ENCODE results near the gene TPR.
"Not testable (repeated sequence)": the region's sequence is repeated elsewhere in the genome, so short reads cannot be mapped to it uniquely, and the experiment has no call there.

Gene TPR

GRCh38 chr1:186391841-186392240, 16.8 kb upstream of the TPR start:
- Histone ChIP-seq H3K36me3 (peaks cover 73% of the 10 kb centered on the region), H3K4me1 (ENCODE audit: control insufficient read depth in 1 of 2, insufficient read depth in 1 of 2, low read depth in 1 of 2, low read length in 1 of 2) (no peaks in the 10 kb centered on the region), H3K27me3 (no peaks in the 10 kb centered on the region), H3K4me3 (ENCODE audit: low read depth in 1 of 2, low read length in 1 of 2) (no peak overlapping the region), H3K27ac (no peak overlapping the region), H3K9me3 (no peaks in the 10 kb centered on the region)
- TF ChIP-seq CTCF (IDR thresholded peaks at IDR 0.05) = no peak

DNA sequence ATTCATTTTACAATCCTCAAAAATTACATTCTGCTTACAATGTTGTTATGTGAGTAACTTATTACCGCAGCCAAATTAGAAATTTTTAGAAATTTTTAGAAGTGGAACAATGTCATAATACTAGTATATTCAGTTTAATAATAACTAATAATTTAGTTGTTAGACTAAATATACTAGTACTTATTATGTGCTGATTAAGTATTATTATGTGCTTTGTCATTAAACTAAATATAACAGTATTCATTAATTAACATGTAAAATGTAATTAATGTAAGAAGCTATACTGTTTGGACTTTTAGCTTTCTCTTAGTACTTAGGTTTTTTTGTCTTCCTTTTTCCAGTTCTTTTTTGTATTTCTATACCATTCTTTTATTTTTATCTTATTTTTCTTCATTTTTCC, 15.9 kb upstream of the TPR start:
- no peak overlapping the region for H3K27ac ChIP-seq
- H3K36me3 ChIP-seq = peaks cover 70% of the 10 kb centered on the region
- H3K27me3 ChIP-seq = no peaks in the 10 kb centered on the region
- H3K4me1 ChIP-seq (ENCODE audit: control insufficient read depth in 1 of 2, insufficient read depth in 1 of 2, low read depth in 1 of 2, low read length in 1 of 2) = no peaks in the 10 kb centered on the region
- H3K9me3 ChIP-seq = no peaks in the 10 kb centered on the region
- no peak overlapping the region for H3K4me3 ChIP-seq (ENCODE audit: low read depth in 1 of 2, low read length in 1 of 2)
- no peak for TF ChIP-seq CTCF (IDR thresholded peaks at IDR 0.05)

- no peak overlapping the region for H3K4me3 ChIP-seq (ENCODE audit: low read depth in 1 of 2, low read length in 1 of 2)
- no peak for TF ChIP-seq CTCF (IDR thresholded peaks at IDR 0.05)
- no peaks in the 10 kb centered on the region for H3K9me3 ChIP-seq
- no peaks in the 10 kb centered on the region for H3K27me3 ChIP-seq
- H3K27ac ChIP-seq = no peak overlapping the region
- H3K4me1 ChIP-seq (ENCODE audit: control insufficient read depth in 1 of 2, insufficient read depth in 1 of 2, low read depth in 1 of 2, low read length in 1 of 2) = no peaks in the 10 kb centered on the region
- H3K36me3 ChIP-seq = peaks cover 43% of the 10 kb centered on the region
These were observed 11.8 kb upstream of the TPR start for GRCh38 chr1:186386725-186387383.

GRCh38 chr1:186375929-186376319, 871 bp upstream of the TPR start:
- Histone ChIP-seq H3K36me3 (peaks cover 19% of the 10 kb centered on the region), H3K4me1 (ENCODE audit: control insufficient read depth in 1 of 2, insufficient read depth in 1 of 2, low read depth in 1 of 2, low read length in 1 of 2) (peaks cover 23 to 30% of the 10 kb centered on the region in 2 experiments), H3K4me3 (ENCODE audit: low read depth in 1 of 2, low read length in 1 of 2) (peak overlapping the region; percentile 85 to 89), H3K27ac (peak overlapping the region; percentile 98), H3K9me3 (no peaks in the 10 kb centered on the region), H3K27me3 (no peaks in the 10 kb centered on the region)
- TF ChIP-seq CTCF (IDR thresholded peaks at IDR 0.05) = no peak

GRCh38 chr1:186374303-186375151, 526 bp downstream of the TPR start:
- TF ChIP-seq CTCF (IDR thresholded peaks at IDR 0.05) = no peak
- H3K36me3 ChIP-seq = peaks cover 29% of the 10 kb centered on the region
- peak overlapping the region; percentile 98 for H3K27ac ChIP-seq
- no peaks in the 10 kb centered on the region for H3K27me3 ChIP-seq
- H3K9me3 ChIP-seq = no peaks in the 10 kb centered on the region
- peaks cover 23 to 30% of the 10 kb centered on the region in 2 experiments for H3K4me1 ChIP-seq (ENCODE audit: control insufficient read depth in 1 of 2, insufficient read depth in 1 of 2, low read depth in 1 of 2, low read length in 1 of 2)
- peak overlapping the region; percentile 85 to 89 for H3K4me3 ChIP-seq (ENCODE audit: low read depth in 1 of 2, low read length in 1 of 2)

DNA sequence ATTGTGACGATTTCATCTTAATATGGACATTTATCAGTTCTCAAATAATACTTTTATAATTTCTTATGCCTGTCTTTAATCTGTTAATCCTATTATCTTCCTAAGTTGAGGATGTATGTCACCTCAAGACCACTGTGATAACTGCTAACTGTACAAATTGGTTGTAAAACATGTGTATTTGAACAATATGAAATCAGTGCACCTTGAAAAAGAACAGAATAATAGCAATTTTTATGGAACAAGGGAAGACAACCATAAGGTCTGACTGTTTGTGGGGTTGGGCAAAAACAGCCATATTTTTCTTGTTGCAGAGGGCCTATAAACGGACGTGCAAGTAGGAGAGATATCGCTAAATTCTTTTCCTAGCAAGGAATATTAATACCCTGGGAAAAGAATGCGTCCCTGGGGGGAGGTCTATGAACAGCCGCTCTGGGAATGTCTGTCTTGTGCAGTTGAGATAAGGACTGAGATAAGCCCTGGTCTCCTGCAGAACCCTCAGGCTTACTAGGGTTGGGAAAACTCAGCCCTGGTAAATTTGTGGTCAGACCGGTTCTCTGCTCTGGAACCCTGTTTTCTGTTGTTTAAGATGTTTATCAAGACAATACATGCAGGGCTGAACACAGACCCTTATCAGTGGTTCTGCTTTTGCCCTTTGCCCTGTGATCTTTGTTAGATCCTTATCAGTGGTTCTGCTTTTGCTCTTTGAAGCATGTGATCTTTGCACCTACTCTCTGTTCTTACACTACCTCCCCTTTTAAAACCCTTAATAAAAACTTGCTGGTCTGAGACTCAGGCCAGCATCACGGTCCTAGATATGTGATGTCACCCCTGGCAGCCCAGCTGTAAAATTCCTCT, 27.0 kb downstream of the TPR start:
- peaks cover 98% of the 10 kb centered on the region for H3K36me3 ChIP-seq
- H3K4me1 ChIP-seq (ENCODE audit: control insufficient read depth in 1 of 2, insufficient read depth in 1 of 2, low read depth in 1 of 2, low read length in 1 of 2); H3K27me3 ChIP-seq; H3K4me3 ChIP-seq (ENCODE audit: low read depth in 1 of 2, low read length in 1 of 2); H3K27ac ChIP-seq; H3K9me3 ChIP-seq: not testable (repeated sequence)

Measured in neutrophil (primary cell).